HG02642 (cell line): Measurements from ENCODE around the gene HEPH.
"Not testable (repeated sequence)": the region's sequence is repeated elsewhere in the genome, so short reads cannot be mapped to it uniquely, and the experiment has no call there.

ENCODE experiments used
- ATAC-seq: cut with Tn5 transposase; IDR thresholded peaks from one replicate; pipeline ENCODE4 v1.9.1; 2021; ENCODE audit warnings: mild to moderate bottlenecking; ENCODE audit not compliant: unreplicated experiment, poor library complexity

HEPH gene

DNA sequence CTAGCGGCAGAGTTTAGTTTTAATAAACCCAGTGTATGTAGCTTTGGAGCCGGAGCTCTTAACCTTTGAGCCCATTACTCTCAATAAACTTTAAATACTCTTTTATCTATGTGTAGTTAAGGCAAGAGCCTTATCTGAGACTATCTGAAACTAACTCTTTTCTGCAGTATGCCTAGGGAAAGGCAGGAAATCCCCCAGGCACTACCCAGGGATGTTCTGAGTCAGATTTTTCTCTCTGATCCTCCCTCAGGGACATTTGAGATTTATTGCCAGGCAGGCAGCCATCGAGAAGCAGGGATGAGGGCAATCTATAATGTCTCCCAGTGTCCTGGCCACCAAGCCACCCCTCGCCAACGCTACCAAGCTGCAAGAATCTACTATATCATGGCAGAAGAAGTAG lies 39.1 kb downstream of the HEPH start:
- no peak for ATAC-seq

DNA sequence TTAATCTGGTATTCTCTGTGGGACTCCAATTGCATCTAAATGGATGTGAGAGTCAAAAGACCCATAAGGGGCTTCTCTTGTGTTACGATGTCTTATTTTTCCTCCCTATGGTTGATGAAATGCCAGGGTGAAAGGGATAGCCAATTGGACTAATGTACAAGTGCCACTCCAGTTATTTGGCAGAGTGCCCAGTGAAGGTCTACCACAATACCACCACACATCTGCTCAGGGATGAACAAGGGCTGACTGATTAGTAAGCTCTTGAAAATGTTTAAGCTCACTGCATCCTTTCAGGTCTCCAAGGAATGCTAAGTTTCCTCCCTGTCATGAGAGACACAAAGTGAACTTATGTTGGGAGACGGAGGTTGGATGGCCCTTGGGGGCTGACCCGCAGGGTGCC lies 57.8 kb downstream of the HEPH start:
- no peak for ATAC-seq

DNA sequence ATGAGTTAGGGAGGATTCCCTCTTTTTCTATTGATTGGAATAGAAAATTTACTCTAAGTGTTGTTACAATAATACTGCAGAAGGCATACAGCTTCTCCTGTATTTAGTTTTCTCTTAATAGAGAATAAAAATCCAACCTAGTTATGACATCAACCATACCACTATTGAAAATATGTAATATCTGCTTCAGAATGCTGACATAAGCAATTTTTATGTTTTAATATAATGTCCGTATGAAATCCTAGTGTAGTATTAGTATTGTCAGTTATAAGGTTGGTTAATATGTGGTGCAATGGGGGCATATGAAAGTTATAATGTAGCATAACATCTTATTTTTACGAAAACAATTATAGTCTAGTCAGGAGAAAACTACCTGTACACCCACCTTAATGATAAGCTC lies 68.2 kb downstream of the HEPH start:
- no peak for ATAC-seq

DNA sequence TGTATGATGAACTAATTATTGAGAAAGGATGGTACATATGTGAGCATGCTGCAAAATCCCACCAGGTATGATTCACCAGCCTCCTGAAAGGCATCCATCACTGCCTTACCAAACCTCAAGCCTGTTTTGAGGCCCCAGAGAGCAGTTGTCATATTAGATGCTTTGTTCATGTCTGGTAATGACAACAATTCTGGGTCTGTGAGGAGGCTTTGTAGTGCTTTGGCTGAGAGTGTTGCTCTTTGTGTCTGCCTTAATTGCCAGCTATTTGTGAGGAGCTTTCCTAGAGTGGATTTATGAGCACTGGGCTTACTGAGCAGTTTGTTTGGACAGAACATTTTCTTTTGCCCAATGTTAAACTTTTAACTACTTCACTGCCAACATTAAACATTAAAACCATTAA lies 69.2 kb downstream of the HEPH start:
- ATAC-seq = no peak

DNA sequence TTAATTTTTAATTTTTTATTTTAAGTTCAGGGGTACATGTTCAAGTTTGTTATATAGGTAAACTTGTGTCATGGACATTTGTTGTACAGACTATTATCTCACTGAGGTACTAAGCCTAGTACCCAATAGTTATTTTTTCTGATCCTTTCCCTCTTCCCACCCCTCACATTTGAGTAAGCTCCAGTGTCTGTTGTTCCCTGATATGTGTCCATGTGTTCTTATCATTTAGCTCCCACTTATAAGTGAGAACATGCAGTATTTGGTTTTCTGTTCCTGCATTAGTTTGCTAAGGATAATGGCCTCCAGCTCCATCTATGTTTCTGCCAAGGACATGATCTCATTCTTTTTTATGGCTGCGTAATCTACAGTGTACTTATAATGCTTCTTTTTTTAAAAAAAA lies 69.9 kb downstream of the HEPH start:
- not testable (repeated sequence) for ATAC-seq

DNA sequence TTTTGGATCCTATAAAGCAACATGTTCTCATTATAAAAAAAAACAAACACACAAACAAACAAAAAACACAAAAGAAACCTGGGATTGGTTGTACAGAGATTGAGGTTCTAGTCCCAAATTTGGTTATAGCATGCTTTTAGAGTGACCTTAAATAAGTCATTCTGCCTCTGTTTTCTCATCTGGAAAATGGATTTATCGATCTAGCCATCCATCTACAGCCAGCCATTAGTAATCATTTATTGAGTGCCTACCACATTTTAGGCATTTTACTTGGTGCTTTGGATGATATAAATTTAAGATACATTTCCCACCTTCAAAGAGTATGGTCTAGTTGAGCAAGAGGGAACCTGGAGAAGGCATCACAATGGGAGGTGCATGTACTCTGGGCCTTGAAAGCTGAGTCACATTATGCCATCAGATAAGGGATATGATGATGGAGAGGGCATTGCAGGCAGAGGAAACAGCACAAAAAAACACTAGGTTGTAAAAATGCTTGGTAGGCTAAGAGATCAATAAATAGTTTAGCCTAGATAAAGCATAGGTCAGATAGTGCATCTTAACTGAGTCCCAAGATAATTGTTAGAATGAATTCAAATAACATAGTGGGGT lies 91.4 kb downstream of the HEPH start:
- ATAC-seq = no peak

DNA sequence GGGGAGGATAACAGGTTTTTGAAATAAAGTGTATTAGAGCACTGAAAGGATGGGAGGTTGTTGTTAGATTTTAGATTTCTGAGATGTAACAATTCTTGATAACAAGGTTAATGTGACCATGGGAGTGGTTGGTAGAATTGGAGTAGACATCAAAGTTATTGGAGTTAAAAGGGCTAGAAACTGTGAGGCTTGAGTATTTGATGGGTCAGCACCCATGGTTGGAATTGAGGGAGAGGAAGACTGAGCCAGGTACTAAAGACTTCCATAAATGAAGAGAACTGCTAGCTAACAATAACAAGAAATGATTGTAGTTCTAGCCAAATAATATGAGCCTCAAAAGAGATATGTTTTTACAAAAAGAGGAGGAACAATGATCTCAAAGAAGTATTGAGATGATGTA lies 98.8 kb downstream of the HEPH start:
- no peak for ATAC-seq
